Gastroesophageal sphincter (tissue), 4 donors: Measurements from ENCODE around the gene ABTB2. TPM values are rescaled to one million over a fixed set of nuclear protein-coding genes. Genes with fewer than 3 reads are reported as not detected.

Experiments used
- ATAC-seq: fragments of 150-250 bp; one replicate; pipeline ENCODE4 v1.9.1; 2016; ENCODE audit warnings: mild to moderate bottlenecking, moderate library complexity
- H3K27ac ChIP-seq, 4 donors: fragments of 200-600 bp; sonication (generic) in 3 of 4; 1 replicate in 3 of 4; 2 replicates in 1 of 4; pipeline ENCODE4 v1.5.1; 2016 to 2019
- H3K27me3 ChIP-seq: fragments of 200-600 bp; sonication (generic); one replicate; pipeline ENCODE4 v1.5.1; 2019
- H3K36me3 ChIP-seq, 2 donors: fragments of 200-600 bp; sonication (generic); one replicate each; pipeline ENCODE4 v1.5.1; 2019; ENCODE audit warnings: control low read depth in 1 of 2
- H3K4me1 ChIP-seq, 3 donors: fragments of 200-600 bp; sonication (generic); 1 replicate in 2 of 3; 2 replicates in 1 of 3; pipeline ENCODE4 v1.5.1; 2016 to 2019; ENCODE audit warnings: control low read depth in 2 of 3
- H3K4me3 ChIP-seq, 2 donors: fragments of 200-600 bp; sonication (generic); one replicate each; pipeline ENCODE4 v1.5.1; 2019; ENCODE audit warnings: mild to moderate bottlenecking in 1 of 2, moderate library complexity in 1 of 2
- H3K9me3 ChIP-seq, 3 donors: fragments of 200-600 bp; sonication (generic); one replicate each; pipeline ENCODE4 v1.5.1; 2017 to 2019; ENCODE audit warnings: control low read depth in 2 of 3
- CTCF ChIP-seq, 4 experiments: fragments of 200-600 bp in 2 of 4; fragments of 450-650 bp in 2 of 4; sonication (generic) in 1 of 4; IDR thresholded peaks; one replicate each; pipeline ENCODE4 v1.5.1; 2017 to 2019; ENCODE audit warnings: antibody characterized with exemption in 4 of 4, mild to moderate bottlenecking in 2 of 4, moderate library complexity in 2 of 4
- EP300 ChIP-seq: sonication (generic); formaldehyde crosslinking; IDR thresholded peaks from one replicate; pipeline ENCODE4 v1.6.1; 2017; ENCODE audit warnings: antibody characterized with exemption, mild to moderate bottlenecking
- POLR2A ChIP-seq, 2 donors: fragments of 450-650 bp; IDR thresholded peaks; one replicate each; pipeline ENCODE4 v1.6.1; 2017; ENCODE audit warnings: antibody characterized with exemption in 2 of 2, mild to moderate bottlenecking in 2 of 2, moderate library complexity in 1 of 2
- POLR2AphosphoS5 ChIP-seq: sonication (generic); formaldehyde crosslinking; IDR thresholded peaks from one replicate; pipeline ENCODE4 v1.6.1; 2017; ENCODE audit warnings: antibody characterized with exemption
- WGBS, 2 donors: methylation state at CpG; one replicate each; pipeline ENCODE4 v1.1.5; 2018; ENCODE audit warnings: low coverage in 1 of 2; 5-methylcytosine and 5-hydroxymethylcytosine counted together
- total RNA-seq, 4 donors: library from RNA; depleted of rRNA; stranded (reverse); fragments of >200 nt; gene quantifications; one replicate each; pipeline ENCODE4 v1.1.0, GENCODE V29; 2016

The ABTB2 gene
- total RNA-seq, 4 donors from 2014 or later = 4.1 to 11.0 (median 7.5) TPM

GRCh38 chr11:34165786-34166555 lies 191.8 kb downstream of the ABTB2 start:
- Histone ChIP-seq H3K36me3 (peaks cover 0 to 56% of the 10 kb centered on the region in 2 donors), H3K9me3 (no peaks in the 10 kb centered on the region), H3K27ac (no peak overlapping the region), H3K27me3 (no peaks in the 10 kb centered on the region), H3K4me3 (no peak overlapping the region), H3K4me1 (no peaks in the 10 kb centered on the region)
- WGBS, 2 donors = 60 to 74% methylated on average over 3 to 4 of the region's 12 CpGs
- TF ChIP-seq POLR2A (IDR thresholded peaks at IDR 0.05) (no peak), EP300 (no peak), POLR2AphosphoS5 (no peak), CTCF (IDR thresholded peaks at IDR 0.05) (no peak)
- ATAC-seq = no peak

GRCh38 chr11:34165121-34165520 lies 192.7 kb downstream of the ABTB2 start:
- WGBS, 2 donors = no CpG with 5 or more reads among the region's 13 CpGs
- Histone ChIP-seq H3K27me3 (no peaks in the 10 kb centered on the region), H3K4me3 (no peak overlapping the region), H3K4me1 (no peaks in the 10 kb centered on the region), H3K9me3 (no peaks in the 10 kb centered on the region), H3K27ac (no peak overlapping the region), H3K36me3 (peaks cover 0 to 56% of the 10 kb centered on the region in 2 donors)
- no peak for TF ChIP-seq POLR2A (IDR thresholded peaks at IDR 0.05)
- TF ChIP-seq POLR2AphosphoS5 = no peak
- no peak for TF ChIP-seq EP300
- no peak for TF ChIP-seq CTCF (IDR thresholded peaks at IDR 0.05)
- ATAC-seq = no peak

- Histone ChIP-seq H3K27ac (no peak overlapping the region), H3K36me3 (peaks cover 0 to 72% of the 10 kb centered on the region in 2 donors), H3K4me1 (peaks cover 0 to 3% (median 0%) of the 10 kb centered on the region in 3 donors), H3K27me3 (no peaks in the 10 kb centered on the region), H3K9me3 (no peaks in the 10 kb centered on the region), H3K4me3 (no peak overlapping the region)
- TF ChIP-seq POLR2A (IDR thresholded peaks at IDR 0.05) (no peak), CTCF (IDR thresholded peaks at IDR 0.05) (no peak), POLR2AphosphoS5 (no peak), EP300 (no peak)
- 94% methylated on average over 3 of the region's 7 CpGs; no CpG with 5 or more reads in 1 of the 2 donors for WGBS, 2 donors
- ATAC-seq = no peak
These were observed 195.0 kb downstream of the ABTB2 start for GRCh38 chr11:34162856-34163255.

GRCh38 chr11:34162493-34162820 lies 195.4 kb downstream of the ABTB2 start:
- H3K4me3 ChIP-seq = no peak overlapping the region
- peaks cover 0 to 7% (median 0%) of the 10 kb centered on the region in 3 donors for H3K4me1 ChIP-seq
- no peaks in the 10 kb centered on the region for H3K9me3 ChIP-seq
- H3K27me3 ChIP-seq = no peaks in the 10 kb centered on the region
- H3K27ac ChIP-seq = no peak overlapping the region
- peaks cover 0 to 68% of the 10 kb centered on the region in 2 donors for H3K36me3 ChIP-seq
- WGBS, 2 donors = 90% methylated on average over 2 of the region's 17 CpGs; no CpG with 5 or more reads in 1 of the 2 donors
- no peak for TF ChIP-seq CTCF (IDR thresholded peaks at IDR 0.05)
- no peak for TF ChIP-seq POLR2AphosphoS5
- TF ChIP-seq POLR2A (IDR thresholded peaks at IDR 0.05) = no peak
- no peak for TF ChIP-seq EP300
- ATAC-seq = no peak

GRCh38 chr11:34161812-34162492 lies 195.9 kb downstream of the ABTB2 start:
- no peak for ATAC-seq
- H3K4me3 ChIP-seq = no peak overlapping the region
- H3K27me3 ChIP-seq = no peaks in the 10 kb centered on the region
- TF ChIP-seq EP300 = no peak
- no peak for TF ChIP-seq POLR2AphosphoS5
- no peak for TF ChIP-seq POLR2A (IDR thresholded peaks at IDR 0.05)
- TF ChIP-seq CTCF (IDR thresholded peaks at IDR 0.05) = no peak
- no peak overlapping the region for H3K27ac ChIP-seq
- H3K9me3 ChIP-seq = no peaks in the 10 kb centered on the region
- H3K36me3 ChIP-seq = peaks cover 0 to 63% of the 10 kb centered on the region in 2 donors
- H3K4me1 ChIP-seq = peaks cover 0 to 12% (median 0%) of the 10 kb centered on the region in 3 donors
- no CpG with 5 or more reads among the region's 18 CpGs for WGBS, 2 donors
